HEK293 (cell line): ENCODE measurements around the gene ZNF486.

Experiments used
- HOXA7 ChIP-seq: sonication (generic); formaldehyde crosslinking; IDR thresholded peaks from 2 replicates; pipeline ENCODE4 v1.8.1; 2022; ENCODE audit warnings: missing genetic modification reagents, borderline replicate concordance
- SETDB1 ChIP-seq: IDR thresholded peaks from one replicate; pipeline ENCODE4 v1.6.1; 2017; ENCODE audit warnings: mild to moderate bottlenecking, low read length, moderate library complexity, mixed read lengths; ENCODE audit not compliant: insufficient read length
- SP2 ChIP-seq: fragments of 450-650 bp; formaldehyde crosslinking; IDR thresholded peaks from 2 replicates; pipeline ENCODE4 v1.5.1; 2016; ENCODE audit warnings: missing biosample characterization, missing genetic modification characterization
- TRIM28 ChIP-seq: IDR thresholded peaks from 2 replicates; pipeline ENCODE4 v1.6.1; 2011; ENCODE audit warnings: low read length, control low read depth, borderline replicate concordance
- YY1 ChIP-seq: fragments of 450-650 bp; formaldehyde crosslinking; IDR thresholded peaks from 2 replicates; pipeline ENCODE4 v1.5.1; 2018; ENCODE audit warnings: missing biosample characterization, missing genetic modification characterization
- ZBTB8A ChIP-seq: fragments of 450-650 bp; formaldehyde crosslinking; IDR thresholded peaks from 2 replicates; pipeline ENCODE4 v1.5.1; 2016; ENCODE audit warnings: missing biosample characterization, missing genetic modification characterization
- ZNF223 ChIP-seq: fragments of 450-650 bp; formaldehyde crosslinking; IDR thresholded peaks from 2 replicates; pipeline ENCODE4 v1.5.1; 2016; ENCODE audit warnings: missing biosample characterization, missing genetic modification characterization
- ZNF239 ChIP-seq: fragments of 450-650 bp; formaldehyde crosslinking; IDR thresholded peaks from 2 replicates; pipeline ENCODE4 v1.5.1; 2016; ENCODE audit warnings: missing biosample characterization, missing genetic modification characterization
- ZNF248 ChIP-seq: fragments of 450-650 bp; formaldehyde crosslinking; IDR thresholded peaks from 2 replicates; pipeline ENCODE4 v1.5.1; 2017; ENCODE audit warnings: missing biosample characterization, missing genetic modification characterization
- ZNF549 ChIP-seq: fragments of 450-650 bp; IDR thresholded peaks from 2 replicates; pipeline ENCODE4 v1.5.1; 2018; ENCODE audit warnings: missing biosample characterization, missing genetic modification characterization, mild to moderate bottlenecking, inconsistent platforms, moderate library complexity
- ZNF596 ChIP-seq: fragments of 450-650 bp; IDR thresholded peaks from 2 replicates; pipeline ENCODE4 v1.5.0; 2018; ENCODE audit warnings: missing biosample characterization, mild to moderate bottlenecking, missing genetic modification characterization, moderate library complexity
- TF ChIP-seq, protein P1 (sequence below): fragments of 450-650 bp; formaldehyde crosslinking; IDR thresholded peaks from 2 replicates; pipeline ENCODE4 v1.5.1; 2016; ENCODE audit warnings: missing biosample characterization, missing genetic modification characterization
- TF ChIP-seq, protein P2 (sequence below): fragments of 450-650 bp; IDR thresholded peaks from 2 replicates; pipeline ENCODE4 v1.5.1; 2018; ENCODE audit warnings: missing biosample characterization, missing genetic modification characterization

DNA sequence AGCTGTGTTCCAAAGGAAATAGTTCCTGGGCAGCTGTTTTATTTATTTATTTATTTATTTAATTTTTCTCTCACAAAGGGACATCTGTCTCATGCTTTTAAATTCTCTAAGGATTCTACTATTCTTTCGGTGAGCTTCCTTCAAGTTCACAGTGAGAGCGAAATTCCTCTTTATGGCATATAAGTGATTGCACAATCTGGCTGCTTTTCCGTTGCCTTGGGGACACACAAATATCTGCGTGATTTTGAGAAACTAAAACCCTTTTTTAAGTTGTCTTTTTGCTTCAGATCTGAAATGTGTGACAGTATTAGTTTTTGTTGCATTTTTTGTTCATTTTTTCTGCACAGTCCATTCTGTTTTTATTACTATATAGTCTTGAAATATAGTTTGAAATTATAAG, 19.2 kb downstream of the ZNF486 start:
- no peak for TF ChIP-seq HOXA7 (CRISPR knock-in tag)
- TF ChIP-seq TRIM28: no peak
- TF ChIP-seq YY1 (tag by site-specific recombination): no peak
- no peak for TF ChIP-seq ZNF248 (tag by site-specific recombination)
- TF ChIP-seq, protein P1, sequence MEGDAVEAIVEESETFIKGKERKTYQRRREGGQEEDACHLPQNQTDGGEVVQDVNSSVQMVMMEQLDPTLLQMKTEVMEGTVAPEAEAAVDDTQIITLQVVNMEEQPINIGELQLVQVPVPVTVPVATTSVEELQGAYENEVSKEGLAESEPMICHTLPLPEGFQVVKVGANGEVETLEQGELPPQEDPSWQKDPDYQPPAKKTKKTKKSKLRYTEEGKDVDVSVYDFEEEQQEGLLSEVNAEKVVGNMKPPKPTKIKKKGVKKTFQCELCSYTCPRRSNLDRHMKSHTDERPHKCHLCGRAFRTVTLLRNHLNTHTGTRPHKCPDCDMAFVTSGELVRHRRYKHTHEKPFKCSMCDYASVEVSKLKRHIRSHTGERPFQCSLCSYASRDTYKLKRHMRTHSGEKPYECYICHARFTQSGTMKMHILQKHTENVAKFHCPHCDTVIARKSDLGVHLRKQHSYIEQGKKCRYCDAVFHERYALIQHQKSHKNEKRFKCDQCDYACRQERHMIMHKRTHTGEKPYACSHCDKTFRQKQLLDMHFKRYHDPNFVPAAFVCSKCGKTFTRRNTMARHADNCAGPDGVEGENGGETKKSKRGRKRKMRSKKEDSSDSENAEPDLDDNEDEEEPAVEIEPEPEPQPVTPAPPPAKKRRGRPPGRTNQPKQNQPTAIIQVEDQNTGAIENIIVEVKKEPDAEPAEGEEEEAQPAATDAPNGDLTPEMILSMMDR: no peak
- TF ChIP-seq ZNF596 (tag by site-specific recombination): no peak
- no peak for TF ChIP-seq ZBTB8A
- TF ChIP-seq, protein P2, sequence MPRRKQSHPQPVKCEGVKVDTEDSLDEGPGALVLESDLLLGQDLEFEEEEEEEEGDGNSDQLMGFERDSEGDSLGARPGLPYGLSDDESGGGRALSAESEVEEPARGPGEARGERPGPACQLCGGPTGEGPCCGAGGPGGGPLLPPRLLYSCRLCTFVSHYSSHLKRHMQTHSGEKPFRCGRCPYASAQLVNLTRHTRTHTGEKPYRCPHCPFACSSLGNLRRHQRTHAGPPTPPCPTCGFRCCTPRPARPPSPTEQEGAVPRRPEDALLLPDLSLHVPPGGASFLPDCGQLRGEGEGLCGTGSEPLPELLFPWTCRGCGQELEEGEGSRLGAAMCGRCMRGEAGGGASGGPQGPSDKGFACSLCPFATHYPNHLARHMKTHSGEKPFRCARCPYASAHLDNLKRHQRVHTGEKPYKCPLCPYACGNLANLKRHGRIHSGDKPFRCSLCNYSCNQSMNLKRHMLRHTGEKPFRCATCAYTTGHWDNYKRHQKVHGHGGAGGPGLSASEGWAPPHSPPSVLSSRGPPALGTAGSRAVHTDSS: no peak
- TF ChIP-seq SP2 (tag by site-specific recombination): no peak
- no peak for TF ChIP-seq ZNF239 (tag by site-specific recombination)
- no peak for TF ChIP-seq ZNF549 (tag by site-specific recombination)
- TF ChIP-seq SETDB1: no peak
- no peak for TF ChIP-seq ZNF223 (tag by site-specific recombination)
